Raji (cell line): Measurements from ENCODE around the gene RICTOR.

ENCODE experiments used
- POLR2A ChIP-seq: IDR thresholded peaks from 2 replicates; pipeline ENCODE4 v1.6.1; 2011; ENCODE audit warnings: low read depth, low read length, control low read depth; ENCODE audit not compliant: insufficient read depth

Gene RICTOR

GRCh38 chr5:39106322-39106721, 32.1 kb upstream of the RICTOR start:
- no peak for TF ChIP-seq POLR2A

DNA sequence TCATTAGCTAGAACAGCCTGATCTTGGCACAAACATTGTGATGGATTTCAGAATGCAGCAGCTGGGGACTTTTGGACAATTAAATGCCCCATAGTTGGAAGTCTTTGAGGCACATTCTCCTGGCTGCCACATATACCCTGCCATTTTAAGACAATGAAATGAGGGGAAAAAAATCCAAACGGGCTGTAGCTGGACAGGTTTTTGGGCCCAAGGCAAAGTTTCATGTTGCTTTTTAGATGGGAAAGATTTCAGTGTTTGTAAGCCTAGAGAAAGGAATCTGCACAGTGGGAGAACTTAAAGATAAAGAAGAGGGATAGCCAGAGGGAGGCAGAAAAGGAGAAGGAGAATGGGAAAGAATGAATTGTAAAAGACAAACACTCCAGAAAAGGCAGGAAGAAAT, 30.0 kb upstream of the RICTOR start:
- no peak for TF ChIP-seq POLR2A

DNA sequence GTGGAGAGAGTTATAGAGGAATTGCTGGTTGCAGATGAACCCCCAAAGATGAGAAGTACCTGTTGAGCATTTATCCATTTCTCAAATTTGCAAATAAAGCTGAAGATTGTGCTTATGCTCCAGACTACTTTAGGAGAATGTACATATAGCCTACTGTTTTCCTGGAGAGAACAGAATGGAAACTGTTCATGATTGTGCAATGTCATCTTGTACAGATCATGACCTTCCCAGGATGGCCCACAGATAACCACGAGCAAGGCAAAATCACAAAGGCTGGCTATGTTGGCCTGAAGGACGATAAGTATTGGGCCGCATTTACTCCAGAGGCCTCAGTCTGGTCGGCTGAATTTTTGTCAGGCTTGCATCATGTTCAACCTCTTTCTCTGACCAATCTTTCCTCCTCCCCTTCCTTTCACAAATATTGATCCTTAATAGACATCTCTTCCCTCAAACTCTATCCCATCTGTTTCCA, 28.5 kb upstream of the RICTOR start:
- TF ChIP-seq POLR2A, result no peak

DNA sequence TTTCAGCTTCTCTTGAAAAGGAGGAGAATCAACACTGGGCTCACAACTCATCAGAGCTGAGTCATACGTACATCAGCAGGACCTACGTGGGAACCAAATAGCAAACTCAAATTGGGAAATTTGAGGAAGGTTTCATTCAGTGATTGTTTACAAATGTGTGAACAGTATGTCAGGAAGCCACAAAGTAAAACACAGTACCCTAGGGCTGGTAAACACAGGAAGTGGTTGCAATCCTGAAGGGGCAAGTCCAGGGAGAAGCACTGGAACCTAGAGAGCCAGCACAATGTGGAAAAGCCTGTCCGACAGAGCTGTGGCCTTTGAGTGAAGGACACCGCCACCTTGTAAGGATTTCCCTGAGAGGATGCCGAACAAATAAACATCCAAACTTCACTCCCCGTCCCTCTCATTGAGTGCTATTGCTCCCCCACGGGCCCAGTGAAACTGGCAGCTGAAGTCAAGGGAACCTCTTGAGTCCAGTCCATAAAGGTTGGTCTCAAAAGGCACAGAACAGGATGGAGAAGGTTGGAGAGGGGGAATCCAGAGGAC, 26.7 kb upstream of the RICTOR start:
- no peak for TF ChIP-seq POLR2A

- no peak for TF ChIP-seq POLR2A
These were observed 26.2 kb upstream of the RICTOR start for GRCh38 chr5:39100301-39100850.

DNA sequence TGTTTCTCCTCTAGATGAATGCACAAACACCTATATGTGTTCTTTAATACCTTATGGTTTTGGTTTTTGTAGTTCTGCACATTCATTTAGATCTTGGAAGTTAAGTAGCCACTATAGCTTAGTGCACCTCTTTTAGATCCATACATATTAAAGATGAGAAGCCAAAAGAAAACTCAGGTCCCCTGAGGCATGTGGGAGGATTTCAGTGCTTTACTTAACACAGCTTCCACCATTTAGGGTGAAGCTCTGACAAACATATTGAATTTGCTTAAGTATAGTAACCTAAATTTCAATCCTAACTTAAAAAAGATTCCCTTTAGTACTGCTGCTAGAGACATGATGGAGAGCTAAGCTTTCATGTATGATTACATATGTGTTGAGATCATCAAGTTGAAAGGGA, 25.6 kb upstream of the RICTOR start:
- TF ChIP-seq POLR2A, result no peak

DNA sequence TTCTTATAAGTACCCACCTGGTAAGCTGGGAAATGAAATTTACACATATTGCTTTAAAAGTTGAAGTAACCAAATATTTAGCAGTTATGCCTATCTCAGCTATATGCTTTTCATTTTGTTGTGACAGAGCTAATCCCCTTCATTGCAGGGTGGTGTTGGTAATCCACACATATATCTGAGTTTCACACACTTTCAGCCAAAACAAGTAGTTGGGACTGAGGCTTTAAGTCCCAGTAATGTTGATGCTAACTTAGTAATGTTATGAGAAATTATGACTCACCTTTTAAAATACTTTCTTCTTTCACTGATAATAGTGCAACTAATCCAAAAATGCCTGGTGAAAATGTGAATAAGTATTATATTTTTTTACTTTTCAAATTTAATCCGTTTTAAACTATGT, 19.2 kb upstream of the RICTOR start:
- no peak for TF ChIP-seq POLR2A

- no peak for TF ChIP-seq POLR2A
These were observed 18.6 kb upstream of the RICTOR start for GRCh38 chr5:39092581-39093351.

GRCh38 chr5:39091940-39092580, 17.9 kb upstream of the RICTOR start:
- TF ChIP-seq POLR2A, result no peak

GRCh38 chr5:39083968-39084367, 9.8 kb upstream of the RICTOR start:
- TF ChIP-seq POLR2A, result no peak

- TF ChIP-seq POLR2A, result no peak
These were observed 8.8 kb upstream of the RICTOR start for GRCh38 chr5:39082995-39083394.

DNA sequence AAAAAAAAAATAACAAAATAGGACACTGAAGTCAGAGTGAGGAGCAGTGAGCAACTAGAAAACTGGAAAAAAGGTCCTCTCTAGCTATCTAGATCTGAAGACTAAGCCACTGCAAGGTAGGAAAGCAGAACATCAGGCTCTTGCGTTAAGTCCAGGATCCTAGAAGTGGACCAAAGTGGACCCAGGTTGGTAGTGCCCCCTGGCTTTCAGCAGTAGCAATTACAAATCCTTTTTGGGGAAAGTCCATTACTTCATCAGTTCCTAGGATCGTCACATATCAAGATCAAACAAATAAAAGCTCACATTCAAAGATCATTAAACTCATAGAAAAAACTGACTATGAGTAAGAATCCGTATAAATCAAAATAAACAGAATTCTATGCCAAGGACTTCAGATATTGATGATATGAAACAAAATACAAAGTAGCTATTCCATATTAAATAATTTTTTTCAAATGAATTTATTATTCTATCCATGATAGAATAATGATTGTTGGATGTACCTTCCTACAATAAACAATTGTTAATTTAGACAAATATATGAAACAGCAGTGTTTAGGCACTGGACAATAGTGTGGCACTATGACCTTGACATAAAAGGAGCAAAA, 6.5 kb upstream of the RICTOR start:
- no peak for TF ChIP-seq POLR2A

DNA sequence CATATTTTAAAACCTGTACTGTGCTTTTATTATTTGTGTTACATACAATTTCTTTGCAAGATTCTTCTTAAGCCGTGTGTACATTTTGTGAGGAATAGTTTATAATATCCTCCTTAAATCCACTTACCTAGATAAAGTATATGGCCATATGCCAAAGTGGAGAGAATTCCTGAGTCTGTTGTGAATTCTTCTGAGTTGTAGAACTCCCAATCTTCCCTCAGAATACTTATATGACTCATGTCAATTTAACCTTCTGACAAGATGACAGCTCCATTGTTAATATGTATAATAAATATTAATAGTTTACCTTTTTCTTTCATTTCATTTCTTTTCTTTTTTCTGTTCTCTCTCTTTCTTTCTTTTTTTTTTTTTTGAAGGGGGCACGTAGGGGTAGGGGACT, 6.0 kb upstream of the RICTOR start:
- no peak for TF ChIP-seq POLR2A

GRCh38 chr5:39079147-39079546, 4.9 kb upstream of the RICTOR start:
- TF ChIP-seq POLR2A, result no peak
